Stimulated activated CD8-positive, alpha-beta memory T cell treated with anti-CD3 and anti-CD28 coated beads, Interleukin-7, amount 100 ng/mL, for 48 hours (primary cell): ENCODE data around the gene TICRR.
"Not testable (repeated sequence)": the region's sequence is repeated elsewhere in the genome, so short reads cannot be mapped to it uniquely, and the experiment has no call there.

Source experiments
- DNase-seq, 2 donors: peaks; one replicate each; pipeline ENCODE4 v3.0.0-alpha.2; 2020; ENCODE audit warnings: low read depth in 1 of 2; ENCODE audit errors: extremely low read depth in 1 of 2

The TICRR gene

GRCh38 chr15:89559769-89560264 lies 15.5 kb upstream of the TICRR start:
- no peak for DNase-seq

- no peak for DNase-seq
Observed at GRCh38 chr15:89566181-89566580, 9.1 kb upstream of the TICRR start.

- no peak for DNase-seq
Observed at GRCh38 chr15:89566621-89567294, 8.5 kb upstream of the TICRR start.

GRCh38 chr15:89569090-89569745 lies 6.1 kb upstream of the TICRR start:
- DNase-seq, result no peak

- peak in 1 of 2 donors; percentile 4 for DNase-seq
Observed at GRCh38 chr15:89575656-89576416, 567 bp downstream of the TICRR start.

GRCh38 chr15:89576417-89576773 lies 1.1 kb downstream of the TICRR start:
- no peak for DNase-seq

GRCh38 chr15:89577776-89578115 lies 2.5 kb downstream of the TICRR start:
- DNase-seq, result no peak

- no peak for DNase-seq
Observed at GRCh38 chr15:89578146-89578545, 2.9 kb downstream of the TICRR start.

- not testable (repeated sequence) for DNase-seq
Observed at GRCh38 chr15:89580747-89581146, 5.5 kb downstream of the TICRR start.

DNA sequence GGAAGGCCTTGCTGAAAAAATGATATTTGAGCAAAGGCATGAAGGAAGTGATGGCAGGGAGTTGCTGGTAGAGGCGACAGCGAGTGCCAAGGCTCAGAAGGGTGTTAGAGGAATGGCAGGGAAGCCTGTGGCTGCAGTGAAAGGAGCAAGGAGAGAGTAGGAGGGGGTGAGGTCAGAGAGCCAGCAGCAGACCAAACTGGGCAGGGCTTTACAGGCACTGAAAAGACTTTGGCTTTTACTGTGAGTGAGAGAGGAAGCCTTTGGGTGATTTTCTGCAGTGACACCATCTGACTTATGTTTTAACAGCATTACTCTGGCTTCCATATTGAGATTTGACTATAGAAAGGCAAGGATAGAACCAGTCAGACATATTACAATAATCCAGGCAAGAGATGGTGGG lies 11.4 kb downstream of the TICRR start:
- no peak for DNase-seq

DNA sequence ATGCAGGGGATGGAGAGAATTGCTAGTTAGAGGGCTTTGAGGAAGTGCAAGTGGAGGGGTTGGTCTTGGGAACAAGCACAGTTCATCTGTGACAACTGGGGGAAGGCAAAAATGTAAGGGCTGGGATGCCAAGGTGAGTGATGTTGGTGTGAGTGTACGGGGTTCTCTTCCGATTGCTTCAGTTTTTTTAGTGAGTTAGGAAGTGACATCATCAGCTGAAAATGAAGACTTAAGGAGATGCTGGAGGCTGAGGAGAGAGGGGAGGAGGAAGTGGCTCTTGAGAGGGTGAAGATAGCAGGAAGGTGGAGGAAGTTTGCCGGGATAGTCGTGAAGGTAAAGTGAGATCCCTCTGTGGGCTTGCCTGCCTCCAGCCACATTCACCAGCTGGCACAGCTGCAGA lies 12.7 kb downstream of the TICRR start:
- DNase-seq, result no peak

DNA sequence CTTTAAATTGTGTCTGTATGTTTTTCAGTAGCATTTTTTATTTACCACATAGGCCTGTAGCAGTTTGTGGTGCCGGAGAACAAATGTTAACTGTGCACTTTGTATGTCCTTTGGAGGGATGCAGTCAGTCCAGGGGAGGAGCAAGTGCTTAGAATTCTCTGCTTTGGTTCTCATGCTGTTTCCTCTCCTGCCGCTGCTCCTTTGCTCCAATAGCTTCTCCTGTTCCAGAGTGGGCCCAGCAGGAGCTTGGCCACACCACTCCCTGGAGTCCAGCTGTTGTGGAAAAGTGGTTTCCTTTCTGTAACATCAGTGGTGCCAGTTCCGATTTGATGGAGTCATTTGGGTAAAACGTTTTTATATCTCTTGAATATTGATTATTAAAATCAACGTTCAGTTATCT lies 16.6 kb downstream of the TICRR start:
- DNase-seq, result no peak

DNA sequence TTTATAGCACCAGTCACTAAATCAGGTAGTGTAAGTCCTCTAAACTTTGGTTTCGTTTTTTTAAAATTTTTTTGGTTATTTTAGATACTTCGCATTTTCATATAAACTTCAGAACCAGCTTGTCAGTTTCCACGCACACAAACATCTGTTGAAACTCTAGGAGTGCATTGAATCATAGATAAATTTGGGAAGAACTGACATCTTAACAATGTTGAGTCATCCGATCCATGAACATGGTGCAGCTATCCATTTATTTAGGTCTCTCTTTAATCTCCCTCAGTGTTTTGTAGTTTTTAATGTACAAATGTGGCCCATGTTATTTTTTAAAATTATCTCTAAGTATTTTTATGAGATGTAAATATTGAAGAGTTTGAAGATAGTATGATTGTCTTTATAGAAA lies 17.7 kb downstream of the TICRR start:
- DNase-seq, result no peak

DNA sequence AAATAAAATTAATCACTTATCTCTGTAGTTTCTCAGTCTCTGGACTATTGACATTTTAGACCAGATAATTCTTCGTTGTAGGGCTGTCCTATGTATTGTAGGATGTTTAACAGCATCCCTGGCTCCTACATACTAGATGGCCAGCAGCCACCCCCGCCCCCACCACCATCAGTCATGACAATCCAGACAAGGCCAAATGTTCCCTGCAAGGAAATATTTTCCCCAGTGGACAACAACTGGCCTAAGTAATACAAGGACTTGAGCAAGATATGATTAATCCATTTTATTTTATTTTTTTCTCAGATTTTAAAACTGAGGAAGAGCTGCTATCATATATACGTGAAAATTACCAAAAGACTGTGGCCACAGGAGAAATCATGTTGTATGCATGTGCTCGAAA lies 23.8 kb downstream of the TICRR start:
- DNase-seq, result no peak

- no peak for DNase-seq
Observed at GRCh38 chr15:89611317-89611716, 36.0 kb downstream of the TICRR start.

GRCh38 chr15:89613031-89613430 lies 37.8 kb downstream of the TICRR start:
- DNase-seq, result no peak

GRCh38 chr15:89614164-89614563 lies 38.9 kb downstream of the TICRR start:
- DNase-seq, result no peak

GRCh38 chr15:89615135-89615534 lies 39.9 kb downstream of the TICRR start:
- no peak for DNase-seq

DNA sequence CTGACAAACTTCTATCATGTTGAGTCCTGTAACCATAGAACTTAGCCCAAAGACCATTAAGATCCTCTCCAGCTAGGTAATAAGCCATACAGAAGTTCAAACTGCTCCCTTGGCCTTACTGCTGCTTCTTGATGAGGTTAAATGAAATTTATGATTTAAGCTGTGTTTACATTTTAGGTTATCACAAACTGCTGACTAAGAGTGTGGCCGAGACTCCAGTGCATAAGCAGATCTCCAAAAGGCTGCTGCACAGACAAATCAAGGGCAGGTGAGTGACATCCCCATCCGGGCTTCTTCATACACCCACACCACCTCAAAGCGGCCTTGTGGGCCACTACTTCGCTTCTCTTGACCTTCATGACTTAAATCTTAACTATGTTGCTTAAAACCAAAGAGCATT lies 41.0 kb downstream of the TICRR start:
- no peak for DNase-seq

DNA sequence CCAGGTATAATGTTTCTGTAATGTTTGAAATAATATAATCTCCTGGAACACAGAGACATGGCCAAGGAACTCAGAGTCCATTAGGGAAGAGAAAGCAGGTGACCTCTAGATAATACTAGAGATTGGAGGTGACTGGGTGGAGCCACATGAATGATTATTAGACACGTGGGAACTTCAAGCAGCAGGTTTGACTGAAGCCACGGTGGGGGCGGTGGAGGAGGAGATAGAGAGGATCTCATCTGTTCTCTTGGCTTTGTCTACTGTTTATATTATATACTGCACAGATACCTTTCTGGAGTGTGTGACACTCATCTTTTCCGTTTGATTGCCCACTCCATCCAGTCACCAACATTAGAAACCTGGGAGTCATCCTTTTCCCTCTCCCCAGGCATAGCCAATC lies 46.3 kb downstream of the TICRR start:
- no peak for DNase-seq

DNA sequence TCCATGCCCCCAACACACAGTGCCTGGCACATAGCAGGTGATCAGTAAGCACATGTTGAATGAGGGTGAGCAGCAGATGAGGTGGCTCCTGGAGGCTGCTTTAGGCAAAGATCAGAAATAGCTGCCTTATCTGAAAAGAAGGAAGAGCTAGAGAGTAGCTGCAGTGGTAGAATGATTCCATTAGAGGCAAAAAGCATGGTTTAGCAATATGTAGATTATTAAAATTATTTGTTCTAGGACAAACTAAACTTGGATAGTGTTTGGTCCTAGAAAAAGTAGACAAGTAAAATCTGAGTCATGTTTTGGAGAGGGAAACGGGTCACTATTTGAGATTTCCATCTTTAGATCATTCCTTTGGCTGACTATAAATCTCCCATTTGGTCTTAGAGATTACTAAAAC lies 47.9 kb downstream of the TICRR start:
- no peak for DNase-seq

GRCh38 chr15:89625716-89626115 lies 50.4 kb downstream of the TICRR start:
- no peak for DNase-seq
